ENCODE measurements around the gene FADS3. TPM values are rescaled to one million over a fixed set of nuclear protein-coding genes. Genes with fewer than 3 reads are reported as not detected.

FADS3 gene
- total and polyA plus RNA-seq, 9 of the 15 experiments (the other 6 are each of a cell fraction or from before 2014, with no cell fraction given) = 0.97 to 148 (median 92.7) TPM

GRCh38 chr11:61919705-61920631, 28.6 kb upstream of the FADS3 start (continued):
- TF ChIP-seq BRF2 (IDR thresholded peaks at IDR 0.05; ENCODE audit: borderline replicate concordance, insufficient read depth, insufficient read length) (no peak), ZNF143 (CRISPR knock-in tag; IDR thresholded peaks at IDR 0.05) (peak; percentile 50; the same call in 1 of the 2 replicates), KAT8 (IDR thresholded peaks at IDR 0.05; ENCODE audit: low read depth) (no peak), HES1 (IDR thresholded peaks at IDR 0.05; ENCODE audit: low read depth) (0 out of 2 replicates have a peak, but pooled peaks have one; percentile 21), GTF2E2 (tag; IDR thresholded peaks at IDR 0.05) (no peak; the same call in 1 of the 2 replicates), GTF2A2 (tag; IDR thresholded peaks at IDR 0.05) (no peak), ESRRA (IDR thresholded peaks at IDR 0.05; ENCODE audit: borderline replicate concordance, low read depth) (peak; percentile 16; the same call in 1 of the 2 replicates), MAX (CRISPR knock-in tag; IDR thresholded peaks at IDR 0.05) (peak; percentile 82), AFF1 (IDR thresholded peaks at IDR 0.05; ENCODE audit: low read depth in 1 of 2, partially characterized antibody in 2 of 2) (no peak), KHSRP (IDR thresholded peaks at IDR 0.05) (no peak), SMAD3 (CRISPR knock-in tag; conservative IDR thresholded peaks at IDR 0.05) (no peak), CGGBP1 (CRISPR knock-in tag; IDR thresholded peaks at IDR 0.05) (no peak), RFX1 (IDR thresholded peaks at IDR 0.05) (no peak), CHD2 (IDR thresholded peaks at IDR 0.05; ENCODE audit: low read depth, low read length) (no peak), HCFC1 (IDR thresholded peaks at IDR 0.05; ENCODE audit: low read depth, low read length) (no peak), ZNF512 (tag; IDR thresholded peaks at IDR 0.05) (no peak), SNRNP70 (optimal IDR thresholded peaks at IDR 0.05; ENCODE audit: low read depth, low read length) (no peak), EWSR1 (IDR thresholded peaks at IDR 0.05; ENCODE audit: borderline replicate concordance, low read depth, partially characterized antibody) (no peak), STAT5B (CRISPR knock-in tag; IDR thresholded peaks at IDR 0.05) (no peak), ZNF347 (CRISPR knock-in tag; IDR thresholded peaks at IDR 0.05; ENCODE audit: low read depth) (no peak)

All from K562 (cell line).